ENCODE data around the gene SCYGR7.
A peak's percentile ranks its signal among the peaks of the same experiment; 100 is the strongest.

Gene SCYGR7

DNA sequence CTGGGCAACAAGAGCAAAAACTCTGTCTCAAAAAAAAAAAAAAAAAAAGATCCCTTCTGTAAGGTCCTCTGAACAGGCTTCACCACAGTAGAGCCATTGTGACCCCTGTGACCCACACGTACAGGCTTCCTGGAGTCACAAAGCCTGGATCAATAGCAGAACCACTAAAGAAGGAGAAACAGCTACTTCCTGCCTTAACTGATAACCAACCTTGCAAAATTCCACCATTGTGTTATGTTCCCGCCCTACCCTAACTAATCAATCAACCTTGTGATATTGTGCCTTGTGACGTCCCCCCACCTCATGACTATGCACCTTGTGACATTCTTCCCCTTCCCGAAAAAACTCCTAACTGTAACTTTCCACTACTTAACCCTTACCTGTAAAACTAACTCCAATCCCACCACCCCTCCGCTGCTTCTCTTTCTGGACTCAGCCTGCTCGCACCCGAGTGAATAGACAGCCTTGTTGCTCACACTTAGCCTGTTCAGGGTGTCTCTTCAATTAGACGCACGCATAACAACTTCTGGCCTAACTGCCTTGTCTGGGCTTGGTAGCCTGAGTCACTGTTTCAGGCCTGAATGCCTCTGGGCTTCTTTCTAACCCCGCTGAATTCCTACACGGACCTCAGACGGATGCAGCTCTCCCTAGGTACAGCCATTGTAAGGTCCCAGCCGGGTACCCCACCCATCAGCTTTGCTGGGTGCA, 31.4 kb downstream of the SCYGR7 start:
- no peak for DNase-seq (ENCODE audit: low read depth in 2 of 2)

DNA sequence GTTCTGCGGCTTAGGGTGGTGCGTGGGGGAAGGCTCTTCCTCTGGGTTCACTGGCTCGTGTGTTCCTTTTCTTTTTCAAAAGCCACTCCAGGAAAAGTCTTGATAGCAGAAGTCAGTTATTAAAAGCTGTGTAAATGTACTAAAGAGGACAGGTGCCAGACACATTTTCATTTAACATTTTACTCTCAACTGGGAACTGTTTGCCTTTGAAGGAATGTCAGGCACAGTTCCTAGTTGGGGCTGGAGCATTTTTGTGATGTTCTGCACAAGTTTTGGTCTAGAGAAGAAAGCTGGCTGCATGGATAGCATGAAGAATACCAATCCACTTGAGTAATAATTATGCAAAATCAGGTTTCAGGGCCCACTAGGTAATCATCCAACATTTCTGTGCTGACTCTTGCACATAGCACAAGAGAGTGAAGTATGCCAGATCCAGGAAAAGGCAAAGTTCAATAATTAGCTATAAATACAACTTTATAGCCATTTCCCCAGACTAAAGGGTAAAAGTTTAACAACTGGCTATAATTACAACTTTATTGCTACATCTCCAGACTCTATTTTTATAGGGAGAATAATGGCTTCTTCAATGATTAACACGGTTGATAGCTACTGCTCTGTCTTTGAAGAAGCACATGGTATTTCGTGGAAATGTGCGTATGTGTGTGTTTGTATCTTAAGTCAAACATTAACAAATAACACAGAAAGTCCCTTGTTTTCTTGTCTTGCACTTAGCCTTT, 33.8 kb downstream of the SCYGR7 start:
- DNase-seq (ENCODE audit: low read depth in 2 of 2): no peak

DNA sequence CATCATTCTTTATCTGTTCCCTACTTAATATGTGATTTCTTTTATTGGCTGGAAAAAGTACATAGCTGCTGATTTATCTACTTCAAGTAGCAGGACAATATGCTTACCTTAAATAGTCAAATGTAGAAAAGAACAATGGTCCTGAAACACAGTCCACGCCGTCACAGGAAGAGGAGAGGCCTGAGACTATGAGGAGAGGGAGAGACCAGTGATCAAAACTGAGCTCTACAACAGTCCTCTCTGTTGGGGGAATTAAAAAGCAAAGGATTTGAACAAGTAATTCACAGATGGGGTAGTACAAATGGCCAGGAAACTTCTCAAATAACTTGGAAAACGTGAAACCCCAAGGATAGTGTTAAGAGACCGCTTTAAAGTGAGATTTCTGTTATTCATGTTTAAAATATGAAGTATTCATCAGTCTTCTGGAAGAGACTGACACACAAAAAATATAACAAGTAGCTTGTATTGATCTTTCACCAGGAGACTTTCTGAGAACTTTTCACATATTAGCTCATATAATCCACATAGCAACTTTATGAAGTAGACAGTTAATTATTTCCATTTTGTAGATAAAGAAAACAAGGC, 37.7 kb downstream of the SCYGR7 start:
- DNase-seq (ENCODE audit: low read depth in 2 of 2): no peak

DNA sequence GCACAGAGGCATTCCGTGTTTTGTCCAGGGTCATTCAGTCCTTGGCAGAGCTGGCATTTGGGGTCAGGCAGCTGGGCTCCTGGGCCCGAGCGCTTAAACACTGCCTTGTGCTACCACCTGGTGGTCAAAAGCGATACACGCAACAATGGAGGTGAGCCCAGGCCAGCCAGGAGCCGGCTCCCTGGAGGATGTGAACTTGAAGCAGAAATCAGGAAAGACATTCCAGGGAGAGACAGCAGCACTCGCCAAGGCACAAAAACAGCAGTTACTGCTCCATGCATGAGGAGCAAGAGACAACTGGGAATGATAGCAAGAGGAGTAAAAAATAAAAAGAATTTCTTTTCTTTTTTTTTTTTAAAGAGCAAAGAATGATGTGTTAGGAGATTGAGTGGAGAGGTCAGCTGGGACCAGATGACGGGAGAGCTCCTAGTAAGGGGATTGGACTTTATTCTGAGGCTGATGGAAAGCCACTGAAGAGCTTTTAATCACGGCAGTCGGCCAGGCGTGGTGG, 38.3 kb downstream of the SCYGR7 start:
- DNase-seq (ENCODE audit: low read depth in 2 of 2): peak; percentile 32

DNA sequence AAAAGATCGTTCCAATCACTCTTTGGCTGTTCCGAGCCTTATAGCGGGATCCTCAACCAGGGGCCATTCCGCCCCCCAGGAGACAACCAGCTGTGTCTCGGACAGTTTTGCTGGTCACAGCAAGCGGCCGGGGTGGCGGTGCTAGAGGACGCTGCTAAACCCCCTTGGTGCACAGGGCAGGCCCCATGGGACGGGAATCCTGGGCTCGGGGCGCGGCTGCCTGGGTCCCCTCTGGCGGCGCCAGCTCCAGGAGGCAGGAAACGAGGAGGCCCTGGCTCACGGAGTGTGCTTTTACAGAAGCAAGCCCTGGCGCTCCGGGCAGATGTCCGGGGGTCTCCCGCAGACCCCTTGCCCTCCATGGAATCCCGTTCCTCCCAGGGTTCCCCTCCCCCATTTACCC, 39.7 kb downstream of the SCYGR7 start:
- DNase-seq (ENCODE audit: low read depth in 2 of 2): no peak

DNA sequence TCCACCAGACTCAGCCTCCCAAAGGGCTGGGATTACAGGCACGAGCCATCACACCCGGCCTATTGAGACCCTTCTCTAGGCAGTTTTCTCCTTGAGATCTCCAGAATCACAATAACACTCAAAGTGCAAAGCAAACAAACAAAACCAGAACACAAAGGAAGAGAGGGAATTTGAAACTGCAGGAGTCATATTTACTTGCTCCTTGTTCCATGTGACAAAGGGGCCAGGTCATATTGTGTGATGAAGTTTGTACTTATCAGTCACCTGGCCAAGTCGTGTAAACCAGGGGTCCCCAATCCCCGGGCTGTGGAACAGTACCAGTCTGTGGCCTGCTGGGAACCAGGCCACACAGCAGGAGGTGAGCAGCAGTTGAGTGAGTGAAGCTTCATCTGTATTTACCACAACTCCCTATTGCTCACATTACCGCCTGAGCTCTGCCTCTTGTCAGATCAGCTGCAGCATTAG, 44.1 kb downstream of the SCYGR7 start:
- DNase-seq (ENCODE audit: low read depth in 2 of 2): no peak

DNA sequence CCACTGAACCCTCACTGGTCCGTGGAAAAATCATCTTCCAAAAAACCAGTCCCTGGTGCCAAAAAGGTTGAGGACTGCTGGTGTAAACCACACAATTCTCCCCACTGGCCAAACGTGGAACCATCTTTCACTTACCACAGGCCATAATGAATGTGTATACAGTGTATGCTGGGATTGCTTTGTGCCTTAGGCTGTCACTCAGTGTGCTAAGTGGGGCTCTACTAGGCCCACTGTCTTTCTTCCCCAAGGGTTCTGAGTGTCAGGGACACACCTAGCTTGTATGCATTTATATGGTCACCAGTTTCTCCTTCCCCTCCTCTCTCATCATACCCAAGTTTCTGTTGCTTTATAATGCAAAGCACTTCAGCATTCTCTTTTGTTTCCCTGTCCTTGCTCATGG, 44.8 kb downstream of the SCYGR7 start:
- DNase-seq (ENCODE audit: low read depth in 2 of 2): no peak

DNA sequence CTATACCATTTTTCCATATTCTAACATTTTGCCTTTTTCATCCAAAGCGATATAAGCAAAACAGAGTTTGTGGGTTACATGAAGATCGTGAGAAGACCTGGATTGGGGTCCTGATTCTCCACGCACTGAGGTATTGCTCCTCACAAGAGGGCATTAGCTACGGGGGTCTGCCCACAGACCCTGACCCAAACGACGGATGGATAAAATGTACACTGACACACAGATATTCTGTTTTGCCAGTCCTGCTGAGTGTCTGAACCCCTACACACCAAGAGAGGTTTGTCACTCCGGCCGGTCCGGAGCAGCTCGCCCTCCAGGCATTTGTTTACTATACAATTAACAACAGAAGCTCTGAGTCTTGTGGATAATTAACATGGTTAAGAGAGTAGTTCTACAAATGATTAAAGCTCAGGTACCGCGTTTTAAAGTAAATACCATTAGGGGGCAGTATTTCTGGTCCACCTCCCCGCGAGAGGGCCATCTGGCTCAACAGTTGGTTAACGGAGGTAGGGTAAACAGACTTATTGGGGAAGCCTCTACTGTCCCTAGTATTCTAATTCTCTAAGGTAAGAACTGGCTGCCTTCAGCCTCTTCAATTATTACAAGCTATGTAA, 46.0 kb downstream of the SCYGR7 start:
- DNase-seq (ENCODE audit: low read depth in 2 of 2): no peak

DNA sequence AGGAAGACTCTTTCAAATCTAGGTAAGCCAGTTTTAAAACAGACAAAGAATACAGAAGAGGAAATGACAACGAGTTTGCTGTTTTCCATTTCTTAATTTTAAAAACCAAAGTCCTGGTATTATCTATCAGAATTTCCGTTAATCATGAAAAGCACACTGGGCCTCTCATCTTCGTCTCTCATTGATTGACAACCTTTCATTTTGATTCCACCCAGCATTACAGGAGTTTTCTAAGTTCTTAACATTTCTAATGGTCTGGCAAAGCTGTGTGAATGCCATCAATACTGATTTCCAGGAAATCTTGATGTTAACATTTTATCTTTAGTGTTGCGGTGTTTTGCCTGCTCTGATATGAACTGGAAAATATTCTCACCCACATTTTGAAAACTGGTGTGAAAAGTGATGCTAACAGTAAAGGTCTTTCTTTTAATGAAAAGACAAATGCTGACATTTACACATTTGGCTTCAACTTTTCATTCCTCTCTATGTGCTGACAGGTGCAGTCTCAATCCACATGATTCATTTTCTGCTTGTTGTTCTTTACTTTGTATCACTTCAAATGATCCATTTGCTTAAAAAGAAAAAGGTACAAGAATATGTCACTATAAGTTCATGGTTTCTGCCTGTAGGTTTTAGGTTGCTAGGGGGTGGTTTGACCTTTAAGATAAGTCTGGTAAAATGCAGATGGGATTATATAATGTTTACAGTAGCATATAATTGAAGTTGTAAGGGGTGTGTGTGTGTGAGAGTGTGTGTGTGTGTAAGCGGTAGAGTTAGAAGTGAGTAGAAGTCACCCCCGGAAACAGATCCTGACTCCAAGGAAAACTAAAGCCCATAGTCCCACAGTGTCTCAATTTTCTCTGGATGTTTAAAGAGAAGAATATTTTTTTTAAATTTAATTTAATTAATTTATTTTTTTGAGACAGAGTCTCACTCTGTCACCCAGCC, 47.0 kb downstream of the SCYGR7 start:
- no peak for DNase-seq (ENCODE audit: low read depth in 2 of 2)
